ENCODE measurements around the gene ANKLE1.
A peak's percentile ranks its signal among the peaks of the same experiment; 100 is the strongest.

Gene ANKLE1

DNA sequence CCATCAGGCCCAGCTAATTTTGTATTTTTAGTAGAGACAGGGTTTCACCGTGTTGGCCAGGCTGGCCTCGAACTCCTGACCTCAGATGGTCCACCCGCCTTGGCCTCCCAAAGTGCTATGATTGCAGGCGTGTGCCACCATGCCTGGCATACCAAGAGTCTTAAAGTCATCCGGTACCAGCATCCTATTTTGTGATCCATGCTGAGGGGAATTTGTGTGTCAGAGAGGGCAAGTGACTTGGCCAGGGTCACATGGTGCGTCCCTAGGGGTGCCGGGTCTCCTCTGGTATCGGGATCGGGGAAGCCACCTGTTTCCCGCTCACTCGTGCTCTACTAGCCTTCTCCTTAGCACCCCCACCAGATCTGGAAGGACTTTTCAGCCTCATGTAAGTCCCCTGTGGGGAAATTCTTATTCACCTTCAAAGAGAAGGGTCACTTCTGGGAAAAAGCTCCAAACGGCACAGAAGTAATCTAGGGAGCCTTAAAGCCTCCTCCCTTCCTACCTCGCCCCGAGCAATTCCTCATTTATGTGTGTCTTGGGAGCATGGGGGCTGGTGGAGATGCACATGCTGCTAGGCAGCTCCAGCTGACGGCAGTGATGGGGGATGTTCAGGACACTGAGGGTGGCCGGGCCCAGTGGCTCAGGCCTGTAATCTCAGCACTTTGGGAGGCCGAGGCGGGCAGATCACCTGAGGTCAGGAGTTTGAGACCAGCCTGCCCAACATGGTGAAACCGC, 6.1 kb upstream of the ANKLE1 start:
- Histone ChIP-seq H3K27me3 (ENCODE audit: insufficient read depth, insufficient read length) (no peaks in the 10 kb centered on the region), H3K4me3 (ENCODE audit: insufficient read length, low read depth) (no peak overlapping the region), H3K4me1 (ENCODE audit: insufficient read depth, insufficient read length) (peaks cover 2% of the 10 kb centered on the region), H3K9ac (ENCODE audit: insufficient read length, low read depth) (no peak overlapping the region), H3K36me3 (ENCODE audit: insufficient read depth, insufficient read length, low read length) (peaks cover 75% of the 10 kb centered on the region), H3K9me3 (ENCODE audit: insufficient read depth, low read length) (no peaks in the 10 kb centered on the region)
- no peak for DNase-seq (ENCODE audit: low read depth, low spot score)
- TF ChIP-seq SUZ12 (IDR thresholded peaks at IDR 0.05; ENCODE audit: extremely low read depth, insufficient read depth, insufficient read length) (no peak), YY1 (IDR thresholded peaks at IDR 0.05; ENCODE audit: insufficient read depth, insufficient read length) (no peak), ZNF274 (IDR thresholded peaks at IDR 0.05; ENCODE audit: low read depth, low read length) (no peak)

DNA sequence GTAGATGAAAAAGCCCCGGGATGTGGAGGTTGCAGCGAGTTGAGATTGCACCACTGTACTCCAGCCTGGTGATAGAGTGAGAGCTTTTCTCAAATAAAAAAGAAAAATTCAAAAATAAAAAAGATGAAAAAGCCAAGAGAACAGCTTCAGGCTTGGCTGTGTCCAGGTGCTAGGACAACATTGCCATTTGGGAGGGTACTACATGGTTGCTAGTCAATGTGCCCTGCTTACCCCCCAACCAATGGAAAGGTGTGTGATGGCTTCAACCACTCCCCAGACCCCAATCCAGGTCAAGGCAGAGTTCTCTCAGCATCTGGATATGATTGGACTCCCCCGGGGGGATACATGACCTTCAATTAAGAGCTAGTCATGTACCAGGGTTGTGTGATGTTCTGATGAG, 2.3 kb upstream of the ANKLE1 start:
- TF ChIP-seq SUZ12 (IDR thresholded peaks at IDR 0.05; ENCODE audit: extremely low read depth, insufficient read depth, insufficient read length) (no peak), ZNF274 (IDR thresholded peaks at IDR 0.05; ENCODE audit: low read depth, low read length) (no peak), YY1 (IDR thresholded peaks at IDR 0.05; ENCODE audit: insufficient read depth, insufficient read length) (no peak)
- Histone ChIP-seq H3K4me1 (ENCODE audit: insufficient read depth, insufficient read length) (peaks cover 6% of the 10 kb centered on the region), H3K27me3 (ENCODE audit: insufficient read depth, insufficient read length) (no peaks in the 10 kb centered on the region), H3K4me3 (ENCODE audit: insufficient read length, low read depth) (no peak overlapping the region), H3K9ac (ENCODE audit: insufficient read length, low read depth) (no peak overlapping the region), H3K9me3 (ENCODE audit: insufficient read depth, low read length) (no peaks in the 10 kb centered on the region), H3K36me3 (ENCODE audit: insufficient read depth, insufficient read length, low read length) (peaks cover 63% of the 10 kb centered on the region)
- DNase-seq (ENCODE audit: low read depth, low spot score), result no peak

DNA sequence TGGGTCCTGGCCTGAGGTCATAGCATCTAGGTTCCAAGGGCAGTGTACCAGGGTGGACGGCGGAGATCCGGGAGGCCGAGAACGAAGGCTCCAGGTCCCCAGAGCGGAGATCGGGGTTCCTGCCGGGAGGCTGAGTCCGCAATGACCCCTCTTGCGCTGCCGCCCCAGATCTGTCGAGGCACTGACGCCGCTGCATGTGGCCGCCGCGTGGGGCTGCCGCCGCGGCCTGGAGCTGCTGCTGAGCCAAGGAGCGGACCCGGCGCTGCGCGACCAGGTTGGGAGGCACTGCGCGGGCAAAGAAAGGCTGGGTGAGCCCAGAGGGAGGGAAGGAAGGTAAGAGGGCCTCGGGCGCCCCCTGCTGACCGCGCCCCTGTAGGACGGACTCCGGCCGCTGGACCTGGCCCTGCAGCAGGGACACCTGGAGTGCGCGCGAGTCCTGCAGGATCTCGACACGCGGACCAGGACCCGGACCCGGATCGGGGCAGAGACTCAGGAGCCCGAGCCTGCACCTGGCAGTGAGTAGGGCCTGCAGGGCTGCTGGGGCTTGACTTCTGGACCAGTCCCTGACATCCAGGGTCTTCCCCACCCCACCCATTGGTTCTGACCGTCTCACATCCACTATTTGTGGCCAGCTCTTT, 906 bp downstream of the ANKLE1 start:
- Histone ChIP-seq H3K27me3 (ENCODE audit: insufficient read depth, insufficient read length) (no peaks in the 10 kb centered on the region), H3K36me3 (ENCODE audit: insufficient read depth, insufficient read length, low read length) (peaks cover 53% of the 10 kb centered on the region), H3K4me1 (ENCODE audit: insufficient read depth, insufficient read length) (peaks cover 6% of the 10 kb centered on the region), H3K4me3 (ENCODE audit: insufficient read length, low read depth) (peak overlapping the region; percentile 70), H3K9ac (ENCODE audit: insufficient read length, low read depth) (peak overlapping the region; percentile 93), H3K9me3 (ENCODE audit: insufficient read depth, low read length) (peaks cover 8% of the 10 kb centered on the region; the same call in 1 of the 2 replicates)
- no peak for TF ChIP-seq YY1 (IDR thresholded peaks at IDR 0.05; ENCODE audit: insufficient read depth, insufficient read length)
- TF ChIP-seq ZNF274 (IDR thresholded peaks at IDR 0.05; ENCODE audit: low read depth, low read length), result no peak
- TF ChIP-seq SUZ12 (IDR thresholded peaks at IDR 0.05; ENCODE audit: extremely low read depth, insufficient read depth, insufficient read length), result no peak
- DNase-seq (ENCODE audit: low read depth, low spot score), result peak; percentile 69

DNA sequence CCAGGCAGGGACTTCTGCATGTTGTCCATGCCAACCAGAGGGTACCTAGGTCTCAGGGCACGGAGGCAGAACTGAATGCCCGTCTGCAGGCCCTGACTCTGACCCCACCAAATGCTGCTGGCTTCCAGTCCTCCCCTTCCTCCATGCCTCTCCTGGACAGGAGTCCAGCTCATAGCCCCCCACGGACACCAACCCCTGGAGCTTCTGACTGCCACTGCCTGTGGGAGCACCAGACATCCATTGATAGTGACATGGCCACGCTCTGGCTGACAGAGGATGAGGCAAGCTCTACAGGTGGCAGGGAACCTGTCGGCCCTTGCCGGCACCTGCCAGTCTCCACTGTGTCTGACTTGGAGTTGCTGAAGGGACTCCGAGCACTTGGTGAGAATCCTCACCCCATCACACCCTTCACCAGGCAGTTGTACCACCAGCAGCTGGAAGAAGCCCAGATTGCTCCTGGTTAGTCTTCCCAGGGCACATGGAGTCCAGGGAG, 1.8 kb downstream of the ANKLE1 start:
- DNase-seq (ENCODE audit: low read depth, low spot score), result no peak
- Histone ChIP-seq H3K9me3 (ENCODE audit: insufficient read depth, low read length) (peaks cover 8% of the 10 kb centered on the region; the same call in 1 of the 2 replicates), H3K27me3 (ENCODE audit: insufficient read depth, insufficient read length) (no peaks in the 10 kb centered on the region), H3K9ac (ENCODE audit: insufficient read length, low read depth) (no peak overlapping the region), H3K4me1 (ENCODE audit: insufficient read depth, insufficient read length) (peaks cover 6% of the 10 kb centered on the region), H3K36me3 (ENCODE audit: insufficient read depth, insufficient read length, low read length) (peaks cover 47% of the 10 kb centered on the region), H3K4me3 (ENCODE audit: insufficient read length, low read depth) (no peak overlapping the region)
- no peak for TF ChIP-seq ZNF274 (IDR thresholded peaks at IDR 0.05; ENCODE audit: low read depth, low read length)
- no peak for TF ChIP-seq SUZ12 (IDR thresholded peaks at IDR 0.05; ENCODE audit: extremely low read depth, insufficient read depth, insufficient read length)
- TF ChIP-seq YY1 (IDR thresholded peaks at IDR 0.05; ENCODE audit: insufficient read depth, insufficient read length), result no peak

DNA sequence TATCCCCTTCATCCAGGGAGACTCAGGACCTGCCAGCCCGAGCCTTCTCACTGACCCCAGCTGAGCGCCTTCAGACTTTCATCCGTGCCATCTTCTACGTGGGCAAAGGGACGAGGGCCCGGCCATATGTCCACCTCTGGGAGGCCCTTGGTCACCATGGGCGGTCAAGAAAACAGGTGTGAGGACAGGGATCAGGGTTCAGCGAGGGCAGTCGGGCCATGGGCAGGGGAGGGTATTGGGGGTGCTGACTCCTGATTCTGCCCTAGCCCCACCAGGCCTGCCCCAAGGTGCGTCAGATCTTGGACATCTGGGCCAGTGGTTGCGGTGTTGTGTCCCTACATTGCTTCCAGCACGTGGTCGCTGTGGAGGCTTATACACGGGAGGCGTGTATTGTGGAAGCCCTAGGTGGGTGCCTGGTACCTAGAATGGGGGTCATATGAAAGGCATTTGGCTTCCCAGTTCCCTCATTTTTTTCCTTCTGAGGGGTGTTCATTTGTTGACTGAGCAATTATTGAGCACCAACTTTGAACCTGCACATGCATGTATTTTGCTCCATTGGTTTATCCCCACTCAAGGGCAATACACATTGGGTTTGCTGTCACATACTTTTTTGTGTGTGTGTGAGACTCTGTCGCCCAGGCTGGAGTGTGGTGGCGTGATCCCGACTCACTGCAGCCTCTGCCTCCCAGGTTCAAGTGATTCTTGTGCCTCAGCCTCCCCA, 3.9 kb downstream of the ANKLE1 start:
- Histone ChIP-seq H3K4me1 (ENCODE audit: insufficient read depth, insufficient read length) (peaks cover 8% of the 10 kb centered on the region), H3K4me3 (ENCODE audit: insufficient read length, low read depth) (no peak overlapping the region), H3K9me3 (ENCODE audit: insufficient read depth, low read length) (peaks cover 8% of the 10 kb centered on the region; the same call in 1 of the 2 replicates), H3K36me3 (ENCODE audit: insufficient read depth, insufficient read length, low read length) (peaks cover 35% of the 10 kb centered on the region), H3K27me3 (ENCODE audit: insufficient read depth, insufficient read length) (no peaks in the 10 kb centered on the region), H3K9ac (ENCODE audit: insufficient read length, low read depth) (no peak overlapping the region)
- TF ChIP-seq SUZ12 (IDR thresholded peaks at IDR 0.05; ENCODE audit: extremely low read depth, insufficient read depth, insufficient read length) (no peak), YY1 (IDR thresholded peaks at IDR 0.05; ENCODE audit: insufficient read depth, insufficient read length) (no peak), ZNF274 (IDR thresholded peaks at IDR 0.05; ENCODE audit: low read depth, low read length) (no peak)
- DNase-seq (ENCODE audit: low read depth, low spot score), result no peak

DNA sequence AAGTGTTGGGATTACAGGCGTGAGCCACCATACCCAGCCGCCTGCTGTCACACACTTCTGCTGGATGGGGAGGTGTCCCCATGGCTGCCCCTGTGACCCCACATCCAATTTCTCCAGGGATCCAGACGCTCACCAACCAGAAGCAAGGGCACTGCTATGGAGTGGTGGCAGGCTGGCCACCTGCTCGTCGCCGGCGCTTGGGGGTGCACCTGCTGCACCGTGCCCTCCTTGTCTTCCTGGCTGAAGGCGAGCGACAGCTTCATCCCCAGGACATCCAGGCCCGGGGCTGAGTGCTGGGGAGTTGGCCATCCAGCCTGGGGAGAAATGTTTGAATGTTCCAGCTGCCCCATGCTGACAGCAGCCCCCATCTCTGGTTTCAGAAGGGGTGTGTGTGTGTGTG, 4.6 kb downstream of the ANKLE1 start:
- H3K4me3 ChIP-seq (ENCODE audit: insufficient read length, low read depth), result no peak overlapping the region
- no peak for TF ChIP-seq ZNF274 (IDR thresholded peaks at IDR 0.05; ENCODE audit: low read depth, low read length)
- no peak for TF ChIP-seq SUZ12 (IDR thresholded peaks at IDR 0.05; ENCODE audit: extremely low read depth, insufficient read depth, insufficient read length)
- no peak for TF ChIP-seq YY1 (IDR thresholded peaks at IDR 0.05; ENCODE audit: insufficient read depth, insufficient read length)
- H3K9me3 ChIP-seq (ENCODE audit: insufficient read depth, low read length), result peaks cover 8% of the 10 kb centered on the region; the same call in 1 of the 2 replicates
- no peak overlapping the region for H3K9ac ChIP-seq (ENCODE audit: insufficient read length, low read depth)
- H3K4me1 ChIP-seq (ENCODE audit: insufficient read depth, insufficient read length), result peaks cover 8% of the 10 kb centered on the region
- DNase-seq (ENCODE audit: low read depth, low spot score), result no peak
- H3K36me3 ChIP-seq (ENCODE audit: insufficient read depth, insufficient read length, low read length), result peaks cover 35% of the 10 kb centered on the region
- no peaks in the 10 kb centered on the region for H3K27me3 ChIP-seq (ENCODE audit: insufficient read depth, insufficient read length)

All from NT2/D1 (cell line).